ENCODE results near the gene INPP5E. TPM values are rescaled to one million over a fixed set of nuclear protein-coding genes. Genes with fewer than 3 reads are reported as not detected.

Gene INPP5E
- polyA plus RNA-seq, 2 of the 4 experiments (the other 2 are of a cell fraction), result 5.2 to 11.2 TPM

- Histone ChIP-seq H3K4me2 (no peak overlapping the region), H3K4me3 (no peak overlapping the region), H3K9me3 (no peaks in the 10 kb centered on the region), H3K27ac (no peak overlapping the region), H3K4me1 (no peaks in the 10 kb centered on the region)
- ATAC-seq (no peak), DNase-seq (ENCODE audit: low read depth in 1 of 2, low spot score in 1 of 2) (no peak), FAIRE-seq (no peak)
- no peak for TF ChIP-seq ZFP36 (IDR thresholded peaks at IDR 0.05; ENCODE audit: borderline replicate concordance, partially characterized antibody)
- TF ChIP-seq HOXB13 (CRISPR knock-in tag; IDR thresholded peaks at IDR 0.05; ENCODE audit: low read depth), result no peak
- no peak for TF ChIP-seq ZNF302 (CRISPR knock-in tag; IDR thresholded peaks at IDR 0.05)
- TF ChIP-seq RCOR1 (IDR thresholded peaks at IDR 0.05; ENCODE audit: low read depth, low read length), result no peak
- TF ChIP-seq REST (IDR thresholded peaks at IDR 0.05), result no peak
- TF ChIP-seq HOXB5 (CRISPR knock-in tag; IDR thresholded peaks at IDR 0.05), result no peak
- no peak for TF ChIP-seq ZC3H11A (IDR thresholded peaks at IDR 0.05)
- no peak for TF ChIP-seq SMC3 (IDR thresholded peaks at IDR 0.05)
- TF ChIP-seq FOXS1 (CRISPR knock-in tag; IDR thresholded peaks at IDR 0.05), result no peak
- no peak for TF ChIP-seq HEYL (CRISPR knock-in tag; IDR thresholded peaks at IDR 0.05)
- no peak for TF ChIP-seq HES2 (IDR thresholded peaks at IDR 0.05)
- TF ChIP-seq ATOH8 (CRISPR knock-in tag; IDR thresholded peaks at IDR 0.05; ENCODE audit: low read depth), result no peak
- no peak for TF ChIP-seq MYC (IDR thresholded peaks at IDR 0.05; ENCODE audit: borderline replicate concordance, low read length)
- no peak for TF ChIP-seq GATA3 (IDR thresholded peaks at IDR 0.05; ENCODE audit: borderline replicate concordance)
- no peak for TF ChIP-seq POLR2A (IDR thresholded peaks at IDR 0.05; ENCODE audit: low read length)
- TF ChIP-seq BHLHE40 (IDR thresholded peaks at IDR 0.05; ENCODE audit: low read depth, low read length), result no peak
- TF ChIP-seq RARB (CRISPR knock-in tag; IDR thresholded peaks at IDR 0.05), result no peak
- TF ChIP-seq, protein P1, sequence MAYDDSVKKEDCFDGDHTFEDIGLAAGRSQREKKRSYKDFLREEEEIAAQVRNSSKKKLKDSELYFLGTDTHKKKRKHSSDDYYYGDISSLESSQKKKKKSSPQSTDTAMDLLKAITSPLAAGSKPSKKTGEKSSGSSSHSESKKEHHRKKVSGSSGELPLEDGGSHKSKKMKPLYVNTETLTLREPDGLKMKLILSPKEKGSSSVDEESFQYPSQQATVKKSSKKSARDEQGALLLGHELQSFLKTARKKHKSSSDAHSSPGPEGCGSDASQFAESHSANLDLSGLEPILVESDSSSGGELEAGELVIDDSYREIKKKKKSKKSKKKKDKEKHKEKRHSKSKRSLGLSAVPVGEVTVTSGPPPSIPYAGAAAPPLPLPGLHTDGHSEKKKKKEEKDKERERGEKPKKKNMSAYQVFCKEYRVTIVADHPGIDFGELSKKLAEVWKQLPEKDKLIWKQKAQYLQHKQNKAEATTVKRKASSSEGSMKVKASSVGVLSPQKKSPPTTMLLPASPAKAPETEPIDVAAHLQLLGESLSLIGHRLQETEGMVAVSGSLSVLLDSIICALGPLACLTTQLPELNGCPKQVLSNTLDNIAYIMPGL (CRISPR knock-in tag; IDR thresholded peaks at IDR 0.05; ENCODE audit: borderline replicate concordance), result no peak
- no peak for TF ChIP-seq RFX5 (IDR thresholded peaks at IDR 0.05)
- CTCF ChIA-PET, result interaction anchor here (0.9 to 10.0 kb wide), 7 partner anchors 8 to 155 kb away, joined by 3 to 100 read pairs (median 5); partner anchors contain the start of genes DNLZ and SNAPC4
- POLR2A ChIA-PET, result no interaction called here
- 100% methylated on average over 2 of the region's 9 CpGs for WGBS (ENCODE audit: missing lambda C conversion rate)
These were observed 58.3 kb downstream of the INPP5E start for GRCh38 chr9:136381311-136381710.

DNA sequence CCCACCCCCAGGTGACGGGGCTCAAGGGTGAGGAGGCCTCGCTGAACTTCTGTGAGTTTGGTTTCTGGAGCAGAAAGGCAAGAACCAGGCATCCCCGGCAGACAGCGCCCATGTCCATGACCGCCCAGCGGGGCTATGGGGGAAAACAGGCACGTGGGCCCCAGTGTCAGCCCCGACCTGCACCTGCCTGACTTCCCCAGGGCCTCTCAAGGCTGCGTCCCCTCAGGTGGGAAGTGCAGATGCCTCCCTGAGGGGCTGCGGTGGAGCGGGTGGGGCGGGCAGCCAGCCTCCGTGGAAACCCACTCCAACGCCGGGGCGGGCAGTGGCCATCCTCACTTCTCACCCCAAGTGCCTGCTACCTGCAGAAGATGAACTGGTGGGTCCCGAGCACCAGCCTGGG is 59.3 kb downstream of the INPP5E start:
- 91% methylated on average over 15 of the region's 17 CpGs for WGBS (ENCODE audit: missing lambda C conversion rate)
- no peak for ATAC-seq
- no peak overlapping the region for H3K4me3 ChIP-seq
- H3K9me3 ChIP-seq, result no peaks in the 10 kb centered on the region
- FAIRE-seq, result no peak
- CTCF ChIA-PET, result interaction anchor here (1.1 to 10.0 kb wide), 4 partner anchors 16 to 154 kb away, joined by 3 to 100 read pairs (median 16); partner anchors contain the start of genes DNLZ and SNAPC4
- DNase-seq (ENCODE audit: low read depth in 1 of 2, low spot score in 1 of 2), result no peak
- H3K4me1 ChIP-seq, result no peaks in the 10 kb centered on the region
- no peak overlapping the region for H3K4me2 ChIP-seq
- POLR2A ChIA-PET, result no interaction called here
- no peak for TF ChIP-seq NPAS2 (CRISPR knock-in tag; IDR thresholded peaks at IDR 0.05; ENCODE audit: borderline replicate concordance)
- TF ChIP-seq BHLHE40 (IDR thresholded peaks at IDR 0.05; ENCODE audit: low read depth, low read length), result no peak
- no peak for TF ChIP-seq ZFP36 (IDR thresholded peaks at IDR 0.05; ENCODE audit: borderline replicate concordance, partially characterized antibody)
- no peak for TF ChIP-seq POLR2AphosphoS2 (conservative IDR thresholded peaks at IDR 0.05; ENCODE audit: low read length)
- no peak for TF ChIP-seq RNF2 (IDR thresholded peaks at IDR 0.05; ENCODE audit: borderline replicate concordance, low read depth)
- TF ChIP-seq CTCF (IDR thresholded peaks at IDR 0.05), result no peak
- no peak for TF ChIP-seq PHF8 (IDR thresholded peaks at IDR 0.05; ENCODE audit: borderline replicate concordance, low read depth)
- TF ChIP-seq HDAC2 (IDR thresholded peaks at IDR 0.05), result no peak
- TF ChIP-seq, protein P2, sequence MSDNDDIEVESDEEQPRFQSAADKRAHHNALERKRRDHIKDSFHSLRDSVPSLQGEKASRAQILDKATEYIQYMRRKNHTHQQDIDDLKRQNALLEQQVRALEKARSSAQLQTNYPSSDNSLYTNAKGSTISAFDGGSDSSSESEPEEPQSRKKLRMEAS (IDR thresholded peaks at IDR 0.05), result no peak
- TF ChIP-seq TFCP2L1 (CRISPR knock-in tag; IDR thresholded peaks at IDR 0.05), result no peak
- H3K27ac ChIP-seq, result no peak overlapping the region
